Keratinocyte (primary cell): ENCODE results near the gene EFTUD2.

Source experiments
- EZH2 ChIP-seq: IDR thresholded peaks from one replicate; pipeline ENCODE4 v1.6.1; 2012; ENCODE audit warnings: inconsistent platforms, mild to moderate bottlenecking, low read length, moderate library complexity
- TF ChIP-seq, protein P1 (sequence below), 3 experiments: IDR thresholded peaks in 1 of 3; conservative IDR thresholded peaks in 1 of 3; optimal IDR thresholded peaks in 1 of 3; 2 replicates in 2 of 3; 3 replicates in 1 of 3; pipeline versions ENCODE3 to v1.5.1; 2011; ENCODE audit warnings: low read length in 3 of 3, mild to moderate bottlenecking in 3 of 3, moderate library complexity in 2 of 3, control low read depth in 1 of 3, inconsistent platforms in 1 of 3; ENCODE audit not compliant: insufficient read depth in 2 of 3; ENCODE audit errors: extremely low read depth in 1 of 3

DNA sequence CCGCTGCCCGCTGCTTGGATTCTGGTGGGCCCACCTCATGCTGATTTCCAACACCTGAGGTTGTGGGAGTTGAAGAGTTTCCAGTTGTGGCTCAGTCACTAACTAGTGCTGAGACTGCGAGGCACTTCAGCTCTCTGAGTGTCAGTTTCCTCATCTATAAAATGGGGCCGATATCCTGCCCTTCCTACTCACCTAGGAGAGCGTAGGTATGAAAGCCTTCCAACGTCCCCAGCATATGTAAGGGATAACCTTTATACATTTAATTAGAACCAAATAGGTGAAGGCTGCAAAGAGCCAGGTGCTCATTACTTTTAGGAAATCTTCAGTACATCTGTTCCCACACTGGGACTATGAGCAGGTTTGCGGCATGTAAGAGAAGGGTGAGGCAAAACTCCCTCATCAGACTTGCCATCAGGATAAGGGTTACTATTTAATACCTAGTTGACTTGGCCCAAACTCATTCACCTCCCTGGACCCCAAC, 49.1 kb upstream of the EFTUD2 start:
- TF ChIP-seq, protein P1, sequence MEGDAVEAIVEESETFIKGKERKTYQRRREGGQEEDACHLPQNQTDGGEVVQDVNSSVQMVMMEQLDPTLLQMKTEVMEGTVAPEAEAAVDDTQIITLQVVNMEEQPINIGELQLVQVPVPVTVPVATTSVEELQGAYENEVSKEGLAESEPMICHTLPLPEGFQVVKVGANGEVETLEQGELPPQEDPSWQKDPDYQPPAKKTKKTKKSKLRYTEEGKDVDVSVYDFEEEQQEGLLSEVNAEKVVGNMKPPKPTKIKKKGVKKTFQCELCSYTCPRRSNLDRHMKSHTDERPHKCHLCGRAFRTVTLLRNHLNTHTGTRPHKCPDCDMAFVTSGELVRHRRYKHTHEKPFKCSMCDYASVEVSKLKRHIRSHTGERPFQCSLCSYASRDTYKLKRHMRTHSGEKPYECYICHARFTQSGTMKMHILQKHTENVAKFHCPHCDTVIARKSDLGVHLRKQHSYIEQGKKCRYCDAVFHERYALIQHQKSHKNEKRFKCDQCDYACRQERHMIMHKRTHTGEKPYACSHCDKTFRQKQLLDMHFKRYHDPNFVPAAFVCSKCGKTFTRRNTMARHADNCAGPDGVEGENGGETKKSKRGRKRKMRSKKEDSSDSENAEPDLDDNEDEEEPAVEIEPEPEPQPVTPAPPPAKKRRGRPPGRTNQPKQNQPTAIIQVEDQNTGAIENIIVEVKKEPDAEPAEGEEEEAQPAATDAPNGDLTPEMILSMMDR (optimal IDR thresholded peaks at IDR 0.05 in 1 of 3, IDR thresholded peaks at IDR 0.05 in 1 of 3, conservative IDR thresholded peaks at IDR 0.05 in 1 of 3; ENCODE audit: extremely low read depth in 1 of 3, insufficient read depth in 2 of 3, low read length in 3 of 3), result no peak
- TF ChIP-seq EZH2, result no peak
